ENCODE measurements around the gene EOMES. TPM values are rescaled to one million over a fixed set of nuclear protein-coding genes. Genes with fewer than 3 reads are reported as not detected.
A peak's percentile ranks its signal among the peaks of the same experiment; 100 is the strongest.
"Not testable (repeated sequence)": the region's sequence is repeated elsewhere in the genome, so short reads cannot be mapped to it uniquely, and the experiment has no call there.

Gene EOMES
- not detected in 2 replicates for total RNA-seq

DNA sequence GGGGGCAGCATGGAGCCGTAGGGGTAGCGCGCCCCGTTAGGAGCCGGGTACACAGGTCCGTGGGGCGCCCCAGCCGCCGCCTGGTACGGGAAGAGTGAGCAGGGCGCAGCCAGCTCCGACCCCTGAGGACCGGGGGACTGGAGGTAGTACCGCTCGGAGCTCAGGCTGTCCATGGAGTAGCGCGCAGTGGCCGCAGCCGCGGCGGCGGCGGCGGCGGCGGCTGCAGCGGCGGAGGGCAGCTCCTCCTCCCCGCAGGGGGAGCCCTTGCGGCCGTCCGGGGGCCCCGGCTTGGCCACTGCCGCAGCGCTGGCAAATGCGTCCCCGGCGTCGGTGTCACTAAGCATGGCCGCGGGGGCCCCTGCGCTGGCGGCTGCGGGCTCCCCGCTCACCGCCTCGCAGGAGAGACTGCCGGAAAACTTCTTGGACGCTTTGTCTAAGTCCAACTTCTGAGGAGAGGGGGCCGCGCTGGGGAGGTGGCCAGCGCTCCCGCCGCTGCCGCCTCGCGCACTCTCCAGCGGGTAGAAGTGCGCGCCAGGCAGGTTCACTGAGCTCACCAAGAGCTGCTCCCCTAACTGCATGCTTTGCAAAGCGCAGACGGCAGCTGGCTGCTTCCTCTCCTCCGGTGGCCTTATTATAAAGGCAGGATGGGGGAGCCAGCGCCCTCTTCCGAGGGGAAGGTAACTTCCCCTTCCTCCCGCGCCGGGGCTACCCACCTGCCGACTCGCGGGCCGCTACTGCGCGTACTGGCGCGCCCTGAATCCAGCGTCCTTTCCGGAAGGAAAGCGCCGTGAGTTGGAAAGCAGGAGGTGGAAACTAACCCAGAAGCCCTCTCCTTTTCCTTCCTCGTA lies at the start of gene EOMES:
EOMES (minus strand) TSS at position 607 of the 848 bp plus-strand sequence; CDS start at position 578, 29 bp downstream.
- DNase-seq, result peak; percentile 53

DNA sequence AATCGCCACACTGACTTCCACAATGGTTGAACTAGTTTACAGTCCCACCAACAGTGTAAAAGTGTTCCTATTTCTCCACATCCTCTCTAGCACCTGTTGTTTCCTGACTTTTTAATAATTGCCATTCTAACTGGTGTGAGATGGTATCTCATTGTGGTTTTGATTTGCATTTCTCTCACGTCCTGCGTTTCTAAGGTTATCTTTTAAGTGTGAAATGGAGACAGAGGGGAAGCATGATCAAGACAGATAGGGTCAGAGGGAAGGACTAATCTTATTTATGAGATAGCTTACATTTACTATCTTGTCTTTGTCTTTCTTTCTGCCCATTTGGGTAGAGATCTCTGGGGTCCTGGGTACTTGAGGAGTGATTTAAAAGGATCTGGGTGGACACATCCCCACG lies 48.3 kb upstream of the EOMES start:
- not testable (repeated sequence) for DNase-seq

DNA sequence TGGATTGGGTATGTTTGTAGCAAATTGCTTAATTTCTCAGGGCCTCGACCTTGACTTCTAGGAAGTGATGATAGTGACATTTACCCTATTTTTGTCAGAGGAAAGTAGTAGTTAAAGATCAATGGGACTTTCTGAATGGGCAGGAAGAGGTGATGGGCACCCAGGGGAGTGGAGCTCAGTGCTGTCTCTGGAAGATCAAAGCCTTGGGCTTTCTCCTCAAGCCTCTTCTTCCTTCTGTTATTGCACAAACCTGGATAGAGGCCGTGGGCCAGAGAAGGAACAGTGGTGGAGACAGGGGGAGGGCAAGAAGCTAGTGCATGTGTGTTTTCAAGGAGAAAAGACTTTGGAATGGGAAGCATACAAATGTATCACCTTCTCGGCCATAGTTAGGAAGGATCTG lies 44.9 kb upstream of the EOMES start:
- no peak for DNase-seq

DNA sequence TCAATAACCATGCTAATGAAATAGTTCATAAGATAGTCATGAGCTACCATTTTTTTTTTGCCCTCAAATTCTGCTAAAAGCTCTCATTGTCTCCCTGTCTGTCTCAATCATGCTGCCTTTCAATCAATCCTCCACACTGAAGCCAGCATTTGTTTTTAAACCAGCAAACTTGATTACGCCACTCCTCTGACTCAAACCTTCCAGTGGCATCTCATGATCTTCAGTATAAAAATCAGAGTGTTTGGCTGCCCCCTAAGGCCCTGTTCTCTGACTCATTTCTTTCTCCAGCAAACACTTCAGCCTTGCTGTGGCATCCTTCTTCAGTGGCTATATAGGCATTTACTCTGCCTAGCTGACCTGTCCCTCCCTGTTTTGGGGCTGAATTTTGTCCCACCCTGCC lies 36.0 kb upstream of the EOMES start:
- DNase-seq, result no peak

DNA sequence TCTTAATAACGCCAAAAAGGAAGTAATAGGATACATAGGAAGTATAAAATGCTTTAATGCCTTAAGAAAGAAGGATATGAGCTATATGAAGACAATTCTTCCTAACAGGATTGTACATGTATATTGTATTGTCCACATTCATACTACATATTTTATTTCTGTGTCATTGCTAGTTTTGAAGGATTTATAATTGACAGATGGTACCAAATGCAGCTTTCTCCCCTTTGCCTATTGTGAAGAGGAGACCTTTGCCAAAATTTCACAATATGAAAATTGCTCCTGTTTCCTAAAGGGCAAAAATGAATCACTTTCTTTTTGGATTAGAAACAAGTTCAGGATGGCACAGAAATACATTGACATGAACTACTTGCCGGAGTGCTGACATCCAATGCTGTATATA lies 34.8 kb upstream of the EOMES start:
- DNase-seq, result no peak

DNA sequence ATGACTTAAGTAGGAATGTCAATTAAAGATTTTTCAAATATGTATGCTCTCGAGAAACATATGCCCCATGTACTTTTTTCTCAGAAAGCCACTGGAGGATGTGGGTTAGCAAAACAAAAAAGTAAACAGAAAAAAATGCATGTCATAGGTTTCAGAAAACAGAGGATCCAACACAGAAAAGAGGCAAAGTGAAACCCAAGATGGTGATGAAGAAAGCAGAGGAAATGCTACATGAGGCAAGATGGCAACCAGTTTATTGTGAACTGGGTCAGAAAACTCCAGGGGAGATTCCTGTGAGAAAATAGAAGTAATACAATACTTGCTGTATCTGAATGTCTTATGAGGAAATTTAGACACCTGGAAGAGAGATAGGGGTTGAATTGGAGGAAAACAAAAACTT lies 30.8 kb upstream of the EOMES start:
- no peak for DNase-seq

DNA sequence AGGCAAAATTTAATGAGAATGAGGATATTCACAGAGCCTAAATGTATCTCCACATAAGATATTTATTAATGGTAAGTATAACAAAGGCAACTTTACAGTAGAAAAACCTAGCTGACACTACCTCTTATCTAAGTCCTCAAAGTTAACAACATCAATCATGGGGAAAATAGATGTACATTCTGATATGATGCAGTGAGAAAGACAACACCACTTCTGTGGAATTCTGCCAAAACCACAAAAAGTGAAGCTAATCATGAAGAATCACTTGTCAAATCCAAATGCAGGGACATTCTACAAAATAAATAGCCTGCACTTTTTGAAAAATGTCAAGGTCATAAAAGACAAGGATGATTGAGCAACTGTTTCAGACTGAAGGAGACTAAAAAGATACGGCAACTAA lies 27.5 kb upstream of the EOMES start:
- no peak for DNase-seq

DNA sequence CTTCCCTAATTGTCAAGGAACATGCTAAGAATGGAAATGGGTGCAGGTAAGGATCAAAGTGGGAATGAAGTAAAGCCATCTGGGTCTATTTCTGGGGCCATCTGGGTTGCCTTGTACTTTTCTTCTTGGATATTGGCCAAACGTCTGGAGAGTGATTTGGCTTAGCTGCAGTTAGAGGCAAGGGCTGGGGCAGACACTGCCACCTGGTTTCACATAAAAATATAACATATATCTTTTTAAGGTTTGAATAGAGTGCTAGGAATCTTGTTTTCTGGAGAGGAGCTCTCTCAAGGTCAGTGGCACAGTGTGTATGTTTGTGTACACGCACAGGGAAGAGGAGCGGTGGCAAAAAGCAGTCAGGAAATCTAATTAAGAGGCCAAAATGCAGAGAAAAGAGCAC lies 24.7 kb upstream of the EOMES start:
- DNase-seq, result no peak

DNA sequence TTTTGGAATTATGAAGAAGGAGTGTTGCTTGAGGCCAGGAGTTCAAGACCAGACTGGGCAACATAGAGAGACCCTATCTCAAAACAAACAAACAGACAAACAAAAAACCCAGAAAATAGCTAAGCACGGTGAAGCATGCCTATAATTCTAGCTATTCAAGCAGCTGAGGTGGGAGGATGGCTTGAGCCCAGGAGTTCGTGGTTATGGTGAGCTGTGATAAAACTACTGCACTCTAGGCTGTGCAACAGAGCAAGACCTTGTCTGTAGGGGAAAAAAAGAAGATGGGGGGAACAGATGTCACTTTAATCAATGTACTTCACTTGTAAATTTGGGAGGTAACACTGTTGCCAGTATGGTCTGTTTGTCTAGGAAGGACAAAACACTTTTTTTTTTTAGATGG lies 18.7 kb upstream of the EOMES start:
- DNase-seq, result no peak

DNA sequence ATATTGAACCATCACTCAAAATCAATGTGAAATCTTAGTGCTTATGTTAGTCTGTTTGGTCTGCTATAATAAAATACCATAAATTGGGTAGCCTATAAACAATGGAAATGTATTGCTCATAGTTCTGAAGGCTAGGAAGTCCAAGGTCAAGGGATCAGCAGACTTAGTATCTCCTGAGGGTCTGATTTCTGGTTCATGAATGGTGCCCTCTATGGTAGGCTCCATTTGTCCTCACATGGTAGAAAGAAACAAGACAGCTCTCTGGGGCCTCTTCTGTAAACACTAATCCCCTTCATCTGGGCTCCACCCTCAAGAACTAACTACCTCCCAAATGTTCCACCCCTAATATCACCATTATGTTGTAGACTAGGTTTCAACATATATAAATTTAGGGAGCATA lies 15.0 kb upstream of the EOMES start:
- DNase-seq, result no peak

DNA sequence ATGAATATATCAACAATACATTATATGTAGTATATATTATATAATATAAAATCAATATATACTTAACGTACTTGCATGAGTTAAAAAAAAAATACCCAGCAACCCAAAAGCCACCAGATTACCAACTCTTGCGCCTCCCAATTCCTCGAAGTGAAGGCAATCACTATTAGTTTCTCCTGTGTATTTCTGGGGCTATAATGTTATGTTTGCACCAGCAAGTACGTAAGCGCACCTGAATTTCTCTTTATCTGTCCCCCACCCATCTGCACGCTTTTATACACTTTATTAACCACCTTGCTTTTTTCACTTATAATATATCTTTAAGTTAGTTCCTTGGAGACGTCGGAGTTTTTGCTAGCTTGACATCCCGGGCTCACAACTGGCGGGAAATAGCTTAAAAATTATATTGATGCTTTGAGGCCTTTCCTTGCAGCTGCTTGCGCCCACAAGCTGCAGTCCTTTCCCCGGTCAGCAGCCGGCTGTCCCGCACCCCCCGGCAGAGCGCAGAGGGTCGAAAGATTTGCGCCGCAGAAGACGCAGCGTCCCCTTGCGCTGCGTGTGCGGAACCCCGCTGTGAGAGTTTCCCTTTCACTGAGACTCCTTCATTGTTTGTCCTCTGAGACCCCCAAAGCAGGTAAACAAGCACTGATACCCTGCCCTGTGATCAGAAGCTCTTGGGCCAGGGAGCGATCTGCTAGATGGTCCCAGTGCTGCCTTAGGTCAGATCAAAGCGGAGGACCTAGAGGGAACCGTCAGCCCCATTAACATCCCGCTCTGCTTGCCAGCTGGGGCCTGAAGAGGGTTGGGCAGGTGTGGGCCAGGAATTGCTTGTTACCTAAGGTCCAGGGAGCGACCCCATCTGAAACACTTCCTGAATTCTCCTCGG lies 8.9 kb upstream of the EOMES start:
- DNase-seq, result no peak

DNA sequence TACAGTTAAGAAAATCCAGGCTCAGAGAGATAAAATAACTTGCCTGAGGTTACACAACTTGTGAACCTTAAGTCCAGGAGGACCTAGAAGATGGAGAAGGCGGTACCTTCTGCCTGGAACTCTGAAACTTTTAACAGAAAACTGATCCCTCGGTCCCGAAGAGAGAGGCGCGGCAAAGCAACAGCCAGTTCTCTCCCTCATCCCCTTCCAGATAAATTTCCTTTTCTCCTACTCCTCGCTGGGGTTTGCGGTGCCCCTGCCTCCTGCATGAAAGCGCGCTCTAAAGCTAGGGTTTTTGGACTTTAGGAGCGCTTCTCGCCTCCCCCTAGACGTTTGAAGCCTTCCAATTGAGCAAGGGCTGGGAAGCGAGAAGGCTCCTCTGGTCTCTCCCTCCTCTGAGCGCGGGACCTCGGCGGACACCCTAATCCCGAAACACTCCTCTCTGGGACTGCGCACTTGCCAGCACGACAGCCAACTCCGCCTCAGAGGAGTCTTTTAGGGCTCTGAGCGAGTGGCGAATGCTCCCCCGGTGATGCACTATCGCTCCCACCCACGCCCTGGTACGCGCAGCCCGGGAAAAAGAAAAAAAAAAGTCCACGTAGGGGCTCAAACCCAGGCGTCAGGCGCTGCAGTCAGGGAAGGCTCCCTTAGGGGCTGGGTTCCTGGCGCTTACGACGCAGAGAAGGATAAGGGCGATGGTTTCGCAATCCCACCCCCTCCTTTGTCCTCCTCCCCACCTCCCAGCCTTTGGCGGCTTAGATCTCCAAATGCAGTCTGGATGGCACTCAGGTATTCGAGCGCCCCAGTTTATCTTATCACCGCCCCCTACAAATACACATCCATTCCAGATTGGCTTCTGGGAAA lies 7.9 kb upstream of the EOMES start:
- DNase-seq, result no peak

DNA sequence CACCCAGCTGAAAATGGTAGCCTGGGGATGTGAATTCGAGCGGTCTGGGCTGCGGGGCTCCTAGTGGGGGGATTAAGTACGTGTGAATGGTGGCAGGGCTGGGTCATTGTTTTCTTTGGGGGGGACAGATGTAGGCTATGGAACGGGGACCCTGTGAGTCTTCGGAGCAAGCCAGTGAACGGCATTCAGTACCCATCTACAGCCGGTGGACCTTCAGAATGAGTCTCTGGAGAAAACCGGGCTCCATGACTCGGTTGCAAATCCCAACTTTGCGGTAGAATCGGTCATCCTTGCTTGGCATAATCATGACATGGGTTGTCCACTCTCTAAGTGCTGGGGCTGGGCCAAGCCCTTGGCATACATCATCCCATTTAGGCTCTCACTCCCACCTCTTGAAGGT lies 7.2 kb upstream of the EOMES start:
- DNase-seq, result no peak

DNA sequence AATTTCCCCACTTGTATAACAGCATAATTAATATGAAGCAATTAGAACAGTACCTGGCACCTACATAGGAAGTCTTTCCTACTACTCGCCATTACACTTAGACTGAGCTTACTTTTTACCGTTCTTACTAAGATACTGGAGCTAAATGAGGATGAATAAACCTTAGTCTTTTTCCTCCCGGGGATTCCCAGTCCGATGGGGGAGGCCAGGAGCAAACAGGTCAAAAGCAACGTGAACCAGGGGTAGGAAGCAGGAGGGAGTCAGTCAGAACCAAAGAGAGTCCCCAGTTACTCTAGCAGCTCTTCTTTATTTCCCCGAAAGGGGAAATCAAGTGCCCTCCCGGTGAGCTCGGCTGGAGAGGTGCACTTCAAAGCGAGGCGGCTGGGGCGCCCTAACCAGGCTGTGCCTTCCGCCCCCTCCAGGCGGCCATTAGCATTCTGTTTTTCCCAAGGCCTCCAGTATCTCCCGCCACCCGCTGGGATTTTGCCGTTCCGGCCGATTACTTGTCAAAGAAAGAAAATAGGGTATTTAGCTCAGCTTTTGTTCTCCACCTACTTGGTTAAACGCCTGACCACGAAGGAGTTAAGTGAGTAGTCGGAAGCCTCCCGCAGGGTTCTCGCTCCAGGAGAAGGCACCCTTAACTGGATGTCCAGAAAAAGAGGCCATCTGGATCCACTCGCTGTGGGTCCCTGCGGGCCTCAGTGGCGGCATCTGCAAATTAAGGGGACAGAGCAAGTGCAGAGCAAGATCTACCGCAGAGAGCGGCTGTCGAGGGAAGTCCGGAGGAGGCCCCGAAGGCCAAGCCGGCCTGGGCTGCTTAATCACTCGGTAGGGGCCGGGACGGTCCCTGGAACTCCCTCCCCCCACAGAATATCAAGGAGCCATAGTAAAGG lies 6.3 kb upstream of the EOMES start:
- peak; percentile 10 for DNase-seq

DNA sequence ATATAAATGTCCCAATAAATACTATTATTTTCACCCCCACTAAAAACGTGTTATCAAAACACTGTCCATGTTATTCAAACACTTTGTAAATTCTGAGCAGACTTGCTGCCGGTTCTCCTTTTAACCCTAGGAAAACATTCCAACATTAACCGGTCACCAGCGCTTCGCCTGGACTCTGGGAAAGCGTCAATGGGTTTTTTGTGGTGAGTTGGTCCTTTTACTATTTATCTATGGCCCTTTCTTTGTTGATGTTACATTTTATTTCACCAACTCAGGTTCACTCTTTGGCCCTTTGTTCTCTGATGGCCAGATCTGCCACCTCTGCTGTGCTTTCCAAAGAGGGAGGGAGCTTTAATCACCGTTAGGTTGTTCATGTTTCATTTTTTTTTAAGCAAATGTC lies 4.1 kb upstream of the EOMES start:
- DNase-seq, result no peak

DNA sequence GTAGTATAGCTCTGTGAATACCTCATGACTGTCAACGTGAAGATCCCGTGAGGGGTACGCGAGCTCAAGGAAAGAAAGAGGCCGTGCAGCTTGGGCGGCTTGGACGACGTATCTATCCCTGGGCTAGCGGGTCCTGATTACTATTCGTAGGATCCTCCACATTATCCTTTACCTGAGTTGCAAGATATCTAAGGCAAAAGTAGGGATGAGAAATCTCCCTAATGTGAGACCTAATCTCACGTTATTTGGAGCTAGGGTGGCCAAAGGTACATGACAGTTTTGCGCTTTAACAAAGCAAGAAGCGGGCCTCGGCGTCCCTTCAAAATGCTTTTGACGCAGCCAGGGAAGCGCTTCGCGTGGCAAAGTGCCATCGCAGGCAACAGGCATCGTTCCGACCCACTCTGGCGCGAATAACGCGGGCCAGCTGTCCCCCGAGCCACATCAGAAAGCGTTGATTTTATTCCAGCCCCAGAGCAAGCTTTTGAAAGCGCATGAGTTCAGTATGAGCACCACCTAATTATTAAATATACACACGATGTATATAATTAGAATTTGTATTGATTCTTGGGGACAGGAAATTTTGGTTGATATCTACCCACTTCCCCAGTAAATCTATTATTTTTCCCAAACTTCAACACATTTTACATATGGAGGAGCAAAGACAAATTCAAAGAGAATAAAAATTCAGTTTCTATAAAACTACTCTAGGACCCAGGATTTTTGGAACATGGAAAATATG lies 2.5 kb upstream of the EOMES start:
- no peak for DNase-seq

DNA sequence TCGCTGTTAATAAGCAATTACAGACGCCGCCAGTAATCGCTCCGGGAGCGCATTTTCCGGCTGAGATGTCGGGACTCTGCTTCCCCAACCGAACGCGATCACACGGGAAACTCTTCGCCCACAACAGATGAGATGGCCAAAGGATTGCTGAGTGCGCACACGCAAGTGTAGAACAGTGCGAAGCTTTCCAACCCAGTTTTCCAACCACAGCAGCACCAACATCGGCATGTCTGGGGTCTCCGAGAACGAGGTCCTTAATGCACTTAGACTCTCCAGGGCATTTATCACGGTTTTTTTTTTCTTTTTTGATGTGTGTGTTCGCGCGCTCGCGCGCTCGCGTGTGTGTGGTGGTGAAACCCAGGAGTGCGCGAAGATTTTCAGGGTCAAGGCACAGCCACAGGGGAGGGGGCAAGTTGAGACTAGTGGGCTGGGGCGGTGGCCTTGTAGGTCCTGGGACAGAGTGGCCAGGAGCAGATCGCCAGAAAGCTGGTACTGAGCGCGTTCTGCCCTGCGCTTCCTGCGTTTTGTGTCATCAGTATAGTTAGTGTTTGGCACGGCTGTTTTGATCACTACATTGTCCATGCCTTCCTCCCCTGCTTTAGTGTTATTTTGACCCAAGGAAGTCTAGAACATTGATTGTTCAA lies 1.8 kb upstream of the EOMES start:
- DNase-seq, result peak; percentile 23

DNA sequence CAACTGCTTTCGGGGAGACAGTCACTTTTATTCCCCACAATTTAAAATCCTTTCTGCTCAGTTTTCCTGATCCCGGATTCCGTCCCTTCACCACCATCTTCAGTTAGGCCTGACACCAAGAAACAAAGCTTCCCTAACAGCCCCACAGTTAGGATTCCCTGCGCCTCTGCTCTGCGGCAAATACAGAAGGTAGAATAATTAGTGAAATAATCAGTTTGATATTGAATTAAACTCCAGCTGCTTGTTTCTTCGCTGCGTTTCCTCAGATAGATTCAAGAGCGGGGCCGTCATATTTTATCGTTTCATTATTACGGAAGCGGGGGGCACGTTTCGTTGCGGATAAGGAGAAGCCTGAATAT lies 1.3 kb upstream of the EOMES start:
- DNase-seq, result no peak

DNA sequence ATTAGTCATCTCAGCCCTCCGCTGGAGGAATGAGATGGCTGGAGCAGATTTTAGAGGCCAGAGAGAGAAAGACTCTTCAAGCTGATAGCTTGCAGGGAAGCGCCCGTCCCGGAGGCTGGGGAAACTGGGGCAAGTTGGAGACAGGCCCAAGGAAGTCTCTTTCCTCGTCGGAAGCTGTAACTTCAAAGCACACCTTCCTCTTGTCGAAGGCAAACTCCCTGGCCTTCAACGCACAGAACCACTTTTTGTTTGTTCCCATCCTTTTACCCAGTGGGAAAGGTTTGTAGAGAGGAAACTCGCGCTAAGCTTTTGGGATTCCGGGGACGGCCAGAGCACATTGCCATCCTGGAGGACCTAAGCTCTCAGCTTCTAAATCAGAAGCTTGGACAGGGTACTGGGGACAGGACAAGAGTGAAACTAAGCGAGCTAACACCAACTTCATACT lies 900 bp upstream of the EOMES start:
- DNase-seq, result peak; percentile 31

DNA sequence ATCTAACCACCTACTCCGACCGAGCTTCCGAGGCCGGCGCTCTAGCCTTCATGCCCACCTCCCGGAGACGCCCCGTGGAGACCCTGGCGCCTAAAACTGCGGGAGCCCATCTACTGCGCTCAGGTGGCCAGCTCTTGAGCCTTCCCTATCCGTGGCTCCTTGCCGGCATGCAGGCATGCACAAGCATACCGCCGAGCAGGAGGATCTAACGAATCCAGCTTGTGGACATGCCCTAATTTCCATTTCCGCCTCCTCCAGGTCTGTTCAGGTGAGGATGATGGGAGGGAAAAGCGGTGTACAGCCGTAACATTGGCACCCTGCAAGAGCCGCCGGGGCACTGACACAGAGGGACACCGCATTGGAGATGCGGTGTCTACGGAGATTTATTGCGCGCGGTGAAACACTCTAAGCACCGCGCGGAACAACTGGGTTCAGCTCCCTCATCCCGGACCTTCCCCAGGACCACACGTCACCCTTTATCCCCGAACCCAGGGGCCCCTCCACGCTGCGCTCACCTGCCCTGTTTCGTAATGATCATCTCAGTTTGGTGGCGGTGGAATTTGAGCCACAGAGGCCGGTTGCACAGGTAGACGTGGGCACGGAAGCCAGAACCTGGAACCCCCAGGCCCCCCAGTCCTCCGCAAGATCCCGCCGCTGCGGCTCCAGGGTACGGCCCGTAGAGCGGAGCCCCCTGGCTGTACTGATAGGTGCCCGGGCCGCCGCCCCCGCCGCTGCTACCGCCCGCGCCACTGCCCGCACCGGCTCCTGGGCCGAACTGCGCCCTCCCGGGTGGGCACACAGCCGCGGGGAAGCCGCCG lies 1.0 kb downstream of the EOMES start:
- DNase-seq, result peak; percentile 4

Measured in dermis blood vessel endothelial cell (primary cell).